Activated CD8-positive, alpha-beta memory T cell treated with anti-CD3 and anti-CD28 coated beads, Interleukin-2, amount 50 U/mL, for 4 hours (primary cell): ENCODE data around the gene CIAO2A.
A peak's percentile ranks its signal among the peaks of the same experiment; 100 is the strongest.
"Not testable (repeated sequence)": the region's sequence is repeated elsewhere in the genome, so short reads cannot be mapped to it uniquely, and the experiment has no call there.

Experiments
- DNase-seq: peaks from one replicate; pipeline ENCODE4 v3.0.0-alpha.2; 2020

CIAO2A gene

GRCh38 chr15:64070965-64071851 lies 22.4 kb downstream of the CIAO2A start:
- no peak for DNase-seq

GRCh38 chr15:64070106-64070505 lies 23.5 kb downstream of the CIAO2A start:
- no peak for DNase-seq

GRCh38 chr15:64068133-64068532 lies 25.5 kb downstream of the CIAO2A start:
- DNase-seq, result no peak

GRCh38 chr15:64067564-64068030 lies 26.0 kb downstream of the CIAO2A start:
- peak; percentile 70 for DNase-seq

- DNase-seq, result no peak
Measured at GRCh38 chr15:64066451-64066850, 27.2 kb downstream of the CIAO2A start.

- no peak for DNase-seq
Measured at GRCh38 chr15:64060716-64061115, 32.9 kb downstream of the CIAO2A start.

- not testable (repeated sequence) for DNase-seq
Measured at GRCh38 chr15:64059104-64059503, 34.5 kb downstream of the CIAO2A start.

GRCh38 chr15:64058279-64058678 lies 35.4 kb downstream of the CIAO2A start:
- no peak for DNase-seq

- not testable (repeated sequence) for DNase-seq
Measured at GRCh38 chr15:64053674-64054073, 40.0 kb downstream of the CIAO2A start.

- no peak for DNase-seq
Measured at GRCh38 chr15:64052925-64053491, 40.6 kb downstream of the CIAO2A start.

GRCh38 chr15:64051407-64052259 lies 42.0 kb downstream of the CIAO2A start:
- no peak for DNase-seq

- DNase-seq, result no peak
Measured at GRCh38 chr15:64051093-64051402, 42.6 kb downstream of the CIAO2A start.

GRCh38 chr15:64050281-64051092 lies 43.2 kb downstream of the CIAO2A start:
- no peak for DNase-seq

- no peak for DNase-seq
Measured at GRCh38 chr15:64048781-64049460, 44.7 kb downstream of the CIAO2A start.

- peak; percentile 74 for DNase-seq
Measured at GRCh38 chr15:64046421-64047153, 47.1 kb downstream of the CIAO2A start, which contains the start of gene DAPK2. TSS of gene DAPK2 (minus strand) at chr15:64046485. CDS start at chr15:64040261, 6,224 bp downstream.

- no peak for DNase-seq
Measured at GRCh38 chr15:64045774-64046420, 47.7 kb downstream of the CIAO2A start.

- DNase-seq, result no peak
Measured at GRCh38 chr15:64045101-64045435, 48.6 kb downstream of the CIAO2A start.

GRCh38 chr15:64044300-64045100 lies 49.1 kb downstream of the CIAO2A start:
- no peak for DNase-seq

- no peak for DNase-seq
Measured at GRCh38 chr15:64038878-64039610, 54.6 kb downstream of the CIAO2A start.
